ENCODE data around the gene RASGRF1. TPM values are rescaled to one million over a fixed set of nuclear protein-coding genes. Genes with fewer than 3 reads are reported as not detected.

Gene RASGRF1
- total and polyA plus RNA-seq, 9 of the 15 experiments (the other 6 are each of a cell fraction or from before 2014, with no cell fraction given): 0.03 to 0.58 (median 0.06) TPM; not detected in 1

- TF ChIP-seq ZSCAN29 (IDR thresholded peaks at IDR 0.05): no peak
These were observed 14.6 kb upstream of the RASGRF1 start (continued) for GRCh38 chr15:79105141-79105540.

- Histone ChIP-seq H3K9me3 (replicated peaks; ENCODE audit: control insufficient read depth, insufficient read depth, low read depth, low read length) (no peaks in the 10 kb centered on the region), H3K27me3 (ENCODE audit: control insufficient read depth in 2 of 2, insufficient read depth in 2 of 2, low read length in 2 of 2) (peaks cover 5 to 34% of the 10 kb centered on the region in 2 experiments; a peak in 2 of 5 replicates), H3K79me2 (ENCODE audit: control insufficient read depth, insufficient read depth, low read length) (no peaks in the 10 kb centered on the region), H3K9me1 (ENCODE audit: control insufficient read depth, insufficient read depth, low read length) (no peaks in the 10 kb centered on the region), H2AFZ (ENCODE audit: low read depth, low read length) (no peak overlapping the region), H3K9ac (ENCODE audit: insufficient read depth in 1 of 2, low read depth in 2 of 2, low read length in 2 of 2) (no peak overlapping the region), H3K27ac (ENCODE audit: extremely low read depth, low read depth, low read length) (no peak overlapping the region), H3K4me3 (no peak overlapping the region), H3K4me2 (ENCODE audit: insufficient read depth, low read length) (no peak overlapping the region), H4K20me1 (replicated peaks; ENCODE audit: control insufficient read depth, insufficient read depth, low read length) (no peaks in the 10 kb centered on the region), H3K36me3 (ENCODE audit: control insufficient read depth, insufficient read depth, low read length) (no peaks in the 10 kb centered on the region), H3K4me1 (replicated peaks in 1 of 2; ENCODE audit: control insufficient read depth in 2 of 2, insufficient read depth in 2 of 2, low read length in 2 of 2) (no peaks in the 10 kb centered on the region)
- in situ Hi-C loops (cut with MboI) (no loop called here), intact Hi-C loops (cut with micrococcal nuclease) (loop anchor here (10.0 kb wide), 1 partner anchor 68 kb away; no protein-coding TSS in a partner anchor)
- POLR2A ChIA-PET: no interaction called here
- no peak for FAIRE-seq
- no peak for TF ChIP-seq ZSCAN29 (IDR thresholded peaks at IDR 0.05)
- no peak for TF ChIP-seq ZFP36 (IDR thresholded peaks at IDR 0.05; ENCODE audit: low read depth, low read length, partially characterized antibody)
- TF ChIP-seq ZNF24 (IDR thresholded peaks at IDR 0.05): no peak
- TF ChIP-seq ZNF263 (CRISPR knock-in tag; IDR thresholded peaks at IDR 0.05; ENCODE audit: borderline replicate concordance): no peak
- CTCF ChIA-PET (ENCODE audit: low intra/inter-chr PET ratio): no interaction called here
- BruUV-seq (replicated peaks): no TSS peak
- no peak for DNase-seq (ENCODE audit: extremely low read depth in 1 of 4, low spot score in 3 of 4)
- ATAC-seq: no peak
- WGBS (ENCODE audit: insufficient coverage, low coverage, missing lambda C conversion rate): under 1% methylated on average over 6 of the region's 6 CpGs
These were observed 12.0 kb upstream of the RASGRF1 start for GRCh38 chr15:79102595-79102994.
